ENCODE results near the gene DNAH11.

DNA sequence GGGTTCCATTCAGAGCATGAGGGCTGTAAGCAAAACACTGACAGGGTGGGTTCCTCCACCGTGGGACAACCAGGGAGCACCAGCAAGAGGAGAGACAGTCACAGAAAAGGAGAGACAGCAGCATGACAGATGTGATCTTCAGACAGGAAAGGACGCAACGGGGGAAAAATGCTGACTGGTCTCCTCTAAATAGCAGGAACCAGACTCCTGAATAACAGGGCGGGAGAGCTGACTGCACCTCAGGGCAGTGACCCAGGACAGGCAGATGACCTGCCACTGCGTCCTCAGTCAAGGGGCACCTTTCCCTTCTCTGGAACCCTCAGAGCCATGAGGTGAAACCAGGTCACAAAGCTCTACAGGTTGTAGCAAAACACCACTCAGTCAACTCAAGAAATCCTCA lies 365.9 kb downstream of the DNAH11 start:
- TF ChIP-seq, protein P1, sequence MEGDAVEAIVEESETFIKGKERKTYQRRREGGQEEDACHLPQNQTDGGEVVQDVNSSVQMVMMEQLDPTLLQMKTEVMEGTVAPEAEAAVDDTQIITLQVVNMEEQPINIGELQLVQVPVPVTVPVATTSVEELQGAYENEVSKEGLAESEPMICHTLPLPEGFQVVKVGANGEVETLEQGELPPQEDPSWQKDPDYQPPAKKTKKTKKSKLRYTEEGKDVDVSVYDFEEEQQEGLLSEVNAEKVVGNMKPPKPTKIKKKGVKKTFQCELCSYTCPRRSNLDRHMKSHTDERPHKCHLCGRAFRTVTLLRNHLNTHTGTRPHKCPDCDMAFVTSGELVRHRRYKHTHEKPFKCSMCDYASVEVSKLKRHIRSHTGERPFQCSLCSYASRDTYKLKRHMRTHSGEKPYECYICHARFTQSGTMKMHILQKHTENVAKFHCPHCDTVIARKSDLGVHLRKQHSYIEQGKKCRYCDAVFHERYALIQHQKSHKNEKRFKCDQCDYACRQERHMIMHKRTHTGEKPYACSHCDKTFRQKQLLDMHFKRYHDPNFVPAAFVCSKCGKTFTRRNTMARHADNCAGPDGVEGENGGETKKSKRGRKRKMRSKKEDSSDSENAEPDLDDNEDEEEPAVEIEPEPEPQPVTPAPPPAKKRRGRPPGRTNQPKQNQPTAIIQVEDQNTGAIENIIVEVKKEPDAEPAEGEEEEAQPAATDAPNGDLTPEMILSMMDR (IDR thresholded peaks at IDR 0.05; ENCODE audit: poor library complexity, severe bottlenecking), result no peak
- no peak for TF ChIP-seq MXI1 (conservative IDR thresholded peaks at IDR 0.05; ENCODE audit: poor library complexity, severe bottlenecking)
- no peak for TF ChIP-seq POLR2AphosphoS5 (IDR thresholded peaks at IDR 0.05)
- no peak for TF ChIP-seq EZH2 (IDR thresholded peaks at IDR 0.05; ENCODE audit: borderline replicate concordance, insufficient read depth, low read length, poor library complexity, severe bottlenecking)
- TF ChIP-seq, protein P2, sequence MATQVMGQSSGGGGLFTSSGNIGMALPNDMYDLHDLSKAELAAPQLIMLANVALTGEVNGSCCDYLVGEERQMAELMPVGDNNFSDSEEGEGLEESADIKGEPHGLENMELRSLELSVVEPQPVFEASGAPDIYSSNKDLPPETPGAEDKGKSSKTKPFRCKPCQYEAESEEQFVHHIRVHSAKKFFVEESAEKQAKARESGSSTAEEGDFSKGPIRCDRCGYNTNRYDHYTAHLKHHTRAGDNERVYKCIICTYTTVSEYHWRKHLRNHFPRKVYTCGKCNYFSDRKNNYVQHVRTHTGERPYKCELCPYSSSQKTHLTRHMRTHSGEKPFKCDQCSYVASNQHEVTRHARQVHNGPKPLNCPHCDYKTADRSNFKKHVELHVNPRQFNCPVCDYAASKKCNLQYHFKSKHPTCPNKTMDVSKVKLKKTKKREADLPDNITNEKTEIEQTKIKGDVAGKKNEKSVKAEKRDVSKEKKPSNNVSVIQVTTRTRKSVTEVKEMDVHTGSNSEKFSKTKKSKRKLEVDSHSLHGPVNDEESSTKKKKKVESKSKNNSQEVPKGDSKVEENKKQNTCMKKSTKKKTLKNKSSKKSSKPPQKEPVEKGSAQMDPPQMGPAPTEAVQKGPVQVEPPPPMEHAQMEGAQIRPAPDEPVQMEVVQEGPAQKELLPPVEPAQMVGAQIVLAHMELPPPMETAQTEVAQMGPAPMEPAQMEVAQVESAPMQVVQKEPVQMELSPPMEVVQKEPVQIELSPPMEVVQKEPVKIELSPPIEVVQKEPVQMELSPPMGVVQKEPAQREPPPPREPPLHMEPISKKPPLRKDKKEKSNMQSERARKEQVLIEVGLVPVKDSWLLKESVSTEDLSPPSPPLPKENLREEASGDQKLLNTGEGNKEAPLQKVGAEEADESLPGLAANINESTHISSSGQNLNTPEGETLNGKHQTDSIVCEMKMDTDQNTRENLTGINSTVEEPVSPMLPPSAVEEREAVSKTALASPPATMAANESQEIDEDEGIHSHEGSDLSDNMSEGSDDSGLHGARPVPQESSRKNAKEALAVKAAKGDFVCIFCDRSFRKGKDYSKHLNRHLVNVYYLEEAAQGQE (IDR thresholded peaks at IDR 0.05; ENCODE audit: borderline replicate concordance), result no peak

Measured in neural cell (in vitro differentiated cells).